COLO668 (cell line): Measurements from ENCODE around the gene PCDHB8.
"Not testable (repeated sequence)": the region's sequence is repeated elsewhere in the genome, so short reads cannot be mapped to it uniquely, and the experiment has no call there.

ENCODE experiments used
- DNase-seq: peaks from one replicate; lab custom pipeline; 2025; ENCODE audit not compliant: unreplicated experiment; lab: John Stamatoyannopoulos, UW

PCDHB8 gene

GRCh38 chr5:141225421-141225820 is 47.8 kb downstream of the PCDHB8 start:
- DNase-seq: not testable (repeated sequence)
